ENCODE measurements around the gene FNIP1.

DNA sequence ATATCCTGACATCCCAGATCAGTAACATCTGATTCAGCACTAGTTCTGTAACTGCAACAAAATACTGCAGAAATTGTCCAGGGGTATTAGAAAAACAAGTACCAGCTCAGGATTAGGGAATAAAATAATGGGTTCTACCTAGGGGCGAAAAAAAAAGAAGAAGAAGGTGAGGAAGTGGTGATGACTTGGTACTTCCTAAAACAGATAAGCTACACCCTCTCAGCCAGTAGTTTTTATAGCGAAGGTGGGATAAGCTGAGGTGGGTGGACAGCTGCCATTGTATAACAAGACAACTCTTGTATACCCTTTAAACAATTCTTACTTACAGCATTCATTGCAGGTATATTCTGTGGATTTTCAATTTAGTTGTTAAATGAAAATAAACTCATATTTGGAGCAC is 180.9 kb downstream of the FNIP1 start:
- TF ChIP-seq, protein P1, sequence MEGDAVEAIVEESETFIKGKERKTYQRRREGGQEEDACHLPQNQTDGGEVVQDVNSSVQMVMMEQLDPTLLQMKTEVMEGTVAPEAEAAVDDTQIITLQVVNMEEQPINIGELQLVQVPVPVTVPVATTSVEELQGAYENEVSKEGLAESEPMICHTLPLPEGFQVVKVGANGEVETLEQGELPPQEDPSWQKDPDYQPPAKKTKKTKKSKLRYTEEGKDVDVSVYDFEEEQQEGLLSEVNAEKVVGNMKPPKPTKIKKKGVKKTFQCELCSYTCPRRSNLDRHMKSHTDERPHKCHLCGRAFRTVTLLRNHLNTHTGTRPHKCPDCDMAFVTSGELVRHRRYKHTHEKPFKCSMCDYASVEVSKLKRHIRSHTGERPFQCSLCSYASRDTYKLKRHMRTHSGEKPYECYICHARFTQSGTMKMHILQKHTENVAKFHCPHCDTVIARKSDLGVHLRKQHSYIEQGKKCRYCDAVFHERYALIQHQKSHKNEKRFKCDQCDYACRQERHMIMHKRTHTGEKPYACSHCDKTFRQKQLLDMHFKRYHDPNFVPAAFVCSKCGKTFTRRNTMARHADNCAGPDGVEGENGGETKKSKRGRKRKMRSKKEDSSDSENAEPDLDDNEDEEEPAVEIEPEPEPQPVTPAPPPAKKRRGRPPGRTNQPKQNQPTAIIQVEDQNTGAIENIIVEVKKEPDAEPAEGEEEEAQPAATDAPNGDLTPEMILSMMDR (optimal IDR thresholded peaks at IDR 0.05 in 1 of 3, IDR thresholded peaks at IDR 0.05 in 1 of 3, conservative IDR thresholded peaks at IDR 0.05 in 1 of 3; ENCODE audit: extremely low read depth in 1 of 3, insufficient read depth in 2 of 3, low read length in 3 of 3) = no peak
- no peak for TF ChIP-seq EZH2 (IDR thresholded peaks at IDR 0.05; ENCODE audit: low read length)

Data from keratinocyte (primary cell).